Gastrocnemius medialis (tissue), 4 donors: ENCODE measurements around the gene ARID5A. TPM values are rescaled to one million over a fixed set of nuclear protein-coding genes. Genes with fewer than 3 reads are reported as not detected.
"Not testable (repeated sequence)": the region's sequence is repeated elsewhere in the genome, so short reads cannot be mapped to it uniquely, and the experiment has no call there.

Source experiments
- ATAC-seq, 2 donors: fragments of 150-250 bp; one replicate each; pipeline ENCODE4 v1.9.1; 2016
- DNase-seq, 2 donors: peaks; one replicate each; pipeline ENCODE4 v3.0.0-alpha.2; 2019
- H3K27ac ChIP-seq, 4 donors: fragments of 200-600 bp; sonication (generic); 1 replicate in 1 of 4; 2 replicates in 3 of 4; pipeline ENCODE4 v1.5.1; 2016 to 2018; ENCODE audit warnings: mild to moderate bottlenecking in 2 of 4, moderate library complexity in 1 of 4
- H3K27me3 ChIP-seq, 3 donors: fragments of 200-600 bp; sonication (generic) in 2 of 3; 1 replicate in 1 of 3; 2 replicates in 2 of 3; pipeline versions ENCODE4 v1.5.1 to v1.6.0; 2016 to 2019; ENCODE audit warnings: mild to moderate bottlenecking in 1 of 3, moderate library complexity in 1 of 3
- H3K36me3 ChIP-seq, 2 donors: fragments of 200-600 bp; sonication (generic) in 1 of 2; one replicate each; pipeline ENCODE4 v1.5.1; 2017 to 2018
- H3K4me1 ChIP-seq, 2 donors: fragments of 200-600 bp; sonication (generic) in 1 of 2; one replicate each; pipeline ENCODE4 v1.5.1; 2016 to 2017; ENCODE audit warnings: mild to moderate bottlenecking in 2 of 2
- H3K4me3 ChIP-seq, 4 donors: fragments of 200-600 bp; sonication (generic) in 3 of 4; 1 replicate in 1 of 4; 2 replicates in 3 of 4; pipeline ENCODE4 v1.5.1; 2016 to 2019; ENCODE audit warnings: mild to moderate bottlenecking in 2 of 4
- H3K9me3 ChIP-seq, 3 donors: fragments of 200-600 bp; sonication (generic) in 2 of 3; 1 replicate in 1 of 3; 2 replicates in 2 of 3; pipeline ENCODE4 v1.5.1; 2016 to 2019
- CTCF ChIP-seq, 5 experiments: fragments of 450-650 bp in 3 of 5; fragments of 200-600 bp in 2 of 5; sonication (generic) in 2 of 5; IDR thresholded peaks in 4 of 5; conservative IDR thresholded peaks in 1 of 5; 1 replicate in 4 of 5; 2 replicates in 1 of 5; pipeline ENCODE4 v1.5.1; 2016 to 2019; ENCODE audit warnings: antibody characterized with exemption in 5 of 5, mild to moderate bottlenecking in 3 of 5, moderate library complexity in 3 of 5
- POLR2A ChIP-seq, 2 donors: fragments of 450-650 bp; IDR thresholded peaks; one replicate each; pipeline ENCODE4 v1.6.1; 2017; ENCODE audit warnings: antibody characterized with exemption in 2 of 2, mild to moderate bottlenecking in 2 of 2, moderate library complexity in 2 of 2
- in situ Hi-C, 4 donors: fragments of 200-750 bp; cut with MboI; loops; one replicate each; pipeline versions ENCODE4 v1.15.0 to v1.8.0; 2017; ENCODE audit warnings: low sequenced_read_pairs in 4 of 4
- intact Hi-C: fragments of 100-400 bp; cut with DNase I; formaldehyde crosslinking; loops from one replicate; pipeline ENCODE4 v1.15.1; 2023; ENCODE audit warnings: low total_unique reads
- total RNA-seq, 4 donors: library from RNA; depleted of rRNA; stranded (reverse); fragments of >200 nt; gene quantifications; one replicate each; pipeline versions ENCODE4 v1.1.0 to v1.2.3, GENCODE V29; 2016

Gene ARID5A
- total RNA-seq, 4 donors from 2014 or later: 6.7 to 126 (median 30.5) TPM

GRCh38 chr2:96554293-96555145 lies 18.0 kb downstream of the ARID5A start:
- H3K4me1 ChIP-seq: peaks cover 14 to 17% of the 10 kb centered on the region in 2 donors
- no peaks in the 10 kb centered on the region for H3K27me3 ChIP-seq
- in situ Hi-C loops (no loop called here), intact Hi-C loops (loop anchor here (1.0 to 2.0 kb wide), 2 partner anchors 18 to 45 kb away; partner anchors contain the start of gene ARID5A)
- ATAC-seq (peak; percentile 70 to 72), DNase-seq (peak; percentile 56 to 84)
- TF ChIP-seq CTCF (IDR thresholded peaks at IDR 0.05 in 4 of 5, conservative IDR thresholded peaks at IDR 0.05 in 1 of 5) (peak; percentile 90 to 99 (median 97)), POLR2A (IDR thresholded peaks at IDR 0.05) (peak in 1 of 2 donors; percentile 52)
- H3K4me3 ChIP-seq: peak overlapping the region; percentile 31 to 48 (median 40)
- H3K27ac ChIP-seq: peak overlapping the region; percentile 79 to 93 (median 84)
- peaks cover 0 to 21% of the 10 kb centered on the region in 2 donors for H3K36me3 ChIP-seq
- H3K9me3 ChIP-seq: no peaks in the 10 kb centered on the region

GRCh38 chr2:96555146-96555610 lies 18.6 kb downstream of the ARID5A start:
- TF ChIP-seq POLR2A (IDR thresholded peaks at IDR 0.05) (no peak), CTCF (IDR thresholded peaks at IDR 0.05 in 4 of 5, conservative IDR thresholded peaks at IDR 0.05 in 1 of 5) (no peak)
- H3K36me3 ChIP-seq: peaks cover 0 to 17% of the 10 kb centered on the region in 2 donors
- no peaks in the 10 kb centered on the region for H3K27me3 ChIP-seq
- DNase-seq (peak in 1 of 2 donors; percentile 37), ATAC-seq (no peak)
- H3K4me1 ChIP-seq: peaks cover 11 to 14% of the 10 kb centered on the region in 2 donors
- in situ Hi-C loops: no loop called here
- H3K4me3 ChIP-seq: peak overlapping the region in 2 of 4 donors; percentile 34 to 45
- no peaks in the 10 kb centered on the region for H3K9me3 ChIP-seq
- intact Hi-C loops: loop anchor here (2.0 kb wide), 1 partner anchor 18 kb away; the partner anchor contains the start of gene ARID5A
- H3K27ac ChIP-seq: peak overlapping the region; percentile 79 to 93 (median 84)

- Histone ChIP-seq H3K9me3 (no peaks in the 10 kb centered on the region), H3K36me3 (peaks cover 0 to 2% of the 10 kb centered on the region in 2 donors), H3K4me1 (peaks cover 11 to 14% of the 10 kb centered on the region in 2 donors), H3K27me3 (no peaks in the 10 kb centered on the region), H3K27ac (peak overlapping the region; percentile 51 to 93 (median 60)), H3K4me3 (no peak overlapping the region)
- peak in 1 of 2 donors; percentile 76 for DNase-seq
- intact Hi-C loops: no loop called here
- in situ Hi-C loops: no loop called here
- peak; percentile 62 to 67 for ATAC-seq
- TF ChIP-seq CTCF (IDR thresholded peaks at IDR 0.05 in 4 of 5, conservative IDR thresholded peaks at IDR 0.05 in 1 of 5) (no peak), POLR2A (IDR thresholded peaks at IDR 0.05) (peak in 1 of 2 donors; percentile 28)
These were observed 20.1 kb downstream of the ARID5A start for GRCh38 chr2:96556441-96557330.

GRCh38 chr2:96557421-96557820 lies 20.9 kb downstream of the ARID5A start:
- intact Hi-C loops, H3K36me3 ChIP-seq, ATAC-seq, DNase-seq, H3K9me3 ChIP-seq, H3K27me3 ChIP-seq, in situ Hi-C loops, H3K4me3 ChIP-seq: not testable (repeated sequence)
- peak overlapping the region; percentile 39 to 93 (median 52) for H3K27ac ChIP-seq
- peaks cover 11 to 14% of the 10 kb centered on the region in 2 donors for H3K4me1 ChIP-seq
